HFF-Myc (cell line): ENCODE results near the gene BANK1.

Experiments used
- DNase-seq: peaks from one replicate; pipeline ENCODE4 v3.0.0-alpha.2; 2011; ENCODE audit warnings: low read depth; ENCODE audit errors: extremely low read depth
- H3K4me3 ChIP-seq: replicated peaks from 2 replicates; pipeline ENCODE4 v1.5.1; 2011; ENCODE audit warnings: low read depth, mild to moderate bottlenecking, control low read depth, low read length
- TF ChIP-seq, protein P1 (sequence below): IDR thresholded peaks from 2 replicates; pipeline ENCODE4 v1.5.1; 2012; ENCODE audit warnings: mild to moderate bottlenecking, low read depth, low read length, control low read depth; ENCODE audit errors: missing control alignments

The BANK1 gene

DNA sequence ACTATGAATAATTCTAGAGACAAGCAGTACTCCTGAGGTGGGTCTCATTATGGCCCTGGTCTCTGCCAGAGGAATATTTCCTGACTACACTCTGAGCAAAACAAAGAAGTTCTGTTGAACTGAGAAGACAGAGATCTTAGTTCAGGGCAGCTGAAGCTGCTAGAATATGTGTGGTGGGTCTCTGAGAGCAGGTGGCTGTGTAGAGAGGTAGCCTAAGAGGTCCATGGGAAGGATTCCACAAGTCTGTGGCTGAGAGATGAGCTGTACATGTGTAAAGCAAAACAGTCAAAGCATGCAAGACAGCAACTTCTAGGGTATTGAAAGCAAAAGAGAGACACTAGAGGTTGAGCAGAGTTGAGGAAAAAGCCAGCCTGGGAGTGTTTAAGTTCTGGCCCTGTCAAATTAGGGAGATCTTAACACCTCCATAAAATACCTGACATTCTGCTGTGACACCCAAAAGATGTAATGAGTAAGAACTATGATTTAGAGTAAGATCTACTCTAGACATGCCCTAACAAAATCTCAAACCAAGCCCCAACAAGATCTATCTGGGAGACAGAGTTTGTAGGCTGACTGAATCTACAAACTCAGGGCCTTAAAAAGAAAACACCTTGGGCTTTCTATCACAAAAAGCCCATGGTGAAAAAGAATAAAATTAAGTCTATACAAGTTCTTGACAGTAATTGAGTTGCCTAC is 274.4 kb downstream of the BANK1 start:
- H3K4me3 ChIP-seq, result no peak overlapping the region
- TF ChIP-seq, protein P1, sequence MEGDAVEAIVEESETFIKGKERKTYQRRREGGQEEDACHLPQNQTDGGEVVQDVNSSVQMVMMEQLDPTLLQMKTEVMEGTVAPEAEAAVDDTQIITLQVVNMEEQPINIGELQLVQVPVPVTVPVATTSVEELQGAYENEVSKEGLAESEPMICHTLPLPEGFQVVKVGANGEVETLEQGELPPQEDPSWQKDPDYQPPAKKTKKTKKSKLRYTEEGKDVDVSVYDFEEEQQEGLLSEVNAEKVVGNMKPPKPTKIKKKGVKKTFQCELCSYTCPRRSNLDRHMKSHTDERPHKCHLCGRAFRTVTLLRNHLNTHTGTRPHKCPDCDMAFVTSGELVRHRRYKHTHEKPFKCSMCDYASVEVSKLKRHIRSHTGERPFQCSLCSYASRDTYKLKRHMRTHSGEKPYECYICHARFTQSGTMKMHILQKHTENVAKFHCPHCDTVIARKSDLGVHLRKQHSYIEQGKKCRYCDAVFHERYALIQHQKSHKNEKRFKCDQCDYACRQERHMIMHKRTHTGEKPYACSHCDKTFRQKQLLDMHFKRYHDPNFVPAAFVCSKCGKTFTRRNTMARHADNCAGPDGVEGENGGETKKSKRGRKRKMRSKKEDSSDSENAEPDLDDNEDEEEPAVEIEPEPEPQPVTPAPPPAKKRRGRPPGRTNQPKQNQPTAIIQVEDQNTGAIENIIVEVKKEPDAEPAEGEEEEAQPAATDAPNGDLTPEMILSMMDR, result no peak
- DNase-seq, result no peak

DNA sequence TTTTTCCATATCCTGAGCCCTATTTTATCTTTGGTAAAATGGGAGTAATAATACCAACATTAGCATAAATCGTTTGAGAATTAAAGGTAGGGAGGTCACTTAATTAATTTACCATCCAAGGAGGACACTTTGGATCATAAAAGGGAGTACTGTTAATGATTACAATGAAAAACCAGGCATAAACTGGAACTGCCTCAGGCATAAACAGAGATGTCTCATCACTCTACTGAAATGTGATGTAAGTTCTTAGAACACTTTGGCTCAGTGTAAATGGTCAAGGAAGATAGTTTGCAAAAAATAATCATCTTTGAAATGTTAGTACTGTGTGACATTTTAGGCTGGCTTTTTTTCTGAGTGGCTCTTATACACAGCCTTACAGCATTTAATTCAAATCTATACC is 286.1 kb downstream of the BANK1 start:
- TF ChIP-seq, protein P1, result no peak
- no peak overlapping the region for H3K4me3 ChIP-seq
- DNase-seq, result no peak

DNA sequence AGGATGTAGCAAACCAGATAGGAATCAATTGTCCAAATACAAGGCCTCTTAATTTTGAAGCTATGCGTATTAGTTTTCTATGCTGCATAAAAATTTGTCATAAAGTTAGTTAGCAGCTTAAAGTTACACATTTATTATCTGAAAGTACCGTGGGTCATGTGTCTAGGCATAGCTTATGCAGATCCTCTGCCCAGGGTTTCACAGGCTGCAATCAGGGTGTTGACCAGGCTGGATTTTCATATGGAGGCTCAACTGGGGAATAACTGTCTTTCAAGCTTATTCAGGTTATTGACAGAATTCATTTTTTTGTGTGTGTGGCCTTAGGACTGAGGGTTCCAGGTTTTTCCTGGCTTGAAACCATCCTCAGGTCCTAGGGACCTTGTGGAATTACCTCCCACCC is 289.7 kb downstream of the BANK1 start:
- no peak for DNase-seq
- no peak overlapping the region for H3K4me3 ChIP-seq
- TF ChIP-seq, protein P1, result no peak

DNA sequence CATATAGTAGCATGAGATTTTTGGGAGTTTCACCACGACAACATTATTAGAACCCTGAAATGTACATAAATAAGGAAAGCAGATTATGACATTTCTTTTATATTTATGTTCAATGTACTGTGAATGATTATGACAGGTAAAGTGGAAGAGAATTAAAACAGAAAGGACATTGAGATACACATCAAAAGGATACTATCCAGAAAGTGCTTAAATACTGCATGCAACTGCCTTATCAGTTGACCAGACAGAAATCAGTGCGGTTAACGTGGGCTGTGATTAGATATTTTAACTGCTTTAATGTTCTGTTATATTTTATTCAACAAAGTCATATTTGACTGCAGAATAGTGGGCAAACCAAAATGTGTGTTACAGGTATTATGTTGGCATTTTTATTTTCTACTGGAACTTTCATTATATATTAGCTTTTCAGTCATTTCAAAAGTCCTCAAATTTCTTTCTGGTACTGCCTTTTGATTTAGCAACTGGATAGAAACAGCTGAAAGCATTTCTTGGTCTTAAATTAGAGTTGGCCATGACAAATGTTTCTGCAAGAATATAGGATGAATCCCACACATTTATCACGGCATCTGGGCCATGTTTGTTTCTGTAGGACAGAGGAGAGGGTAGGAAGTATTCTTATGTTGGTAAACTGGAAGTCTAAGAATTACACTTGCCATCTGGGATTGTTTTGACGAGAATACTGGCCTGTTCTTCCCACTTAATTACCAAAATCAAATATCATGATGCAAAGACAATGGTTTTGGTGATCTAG is 299.5 kb downstream of the BANK1 start:
- H3K4me3 ChIP-seq, result no peak overlapping the region
- no peak for DNase-seq
- TF ChIP-seq, protein P1, result no peak

DNA sequence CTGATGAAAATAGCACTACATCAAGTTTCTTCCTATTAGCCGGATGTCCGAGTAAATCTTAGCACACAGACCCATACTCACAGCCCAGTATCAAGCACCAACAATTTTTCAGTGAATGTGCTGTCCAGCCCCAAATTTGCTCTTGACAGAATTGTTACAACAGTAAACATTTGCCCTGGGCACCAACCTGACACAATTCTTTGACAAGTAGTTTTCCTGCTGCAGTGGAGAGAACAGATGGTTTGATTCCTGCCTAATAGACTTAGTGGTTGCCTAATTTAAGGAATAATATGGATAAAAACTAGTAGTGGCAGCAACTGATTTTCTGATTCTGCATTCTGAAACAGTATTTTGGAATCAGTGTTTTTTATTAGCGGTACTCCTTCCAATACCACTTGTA is 301.1 kb downstream of the BANK1 start:
- H3K4me3 ChIP-seq, result no peak overlapping the region
- no peak for DNase-seq
- TF ChIP-seq, protein P1, result no peak

DNA sequence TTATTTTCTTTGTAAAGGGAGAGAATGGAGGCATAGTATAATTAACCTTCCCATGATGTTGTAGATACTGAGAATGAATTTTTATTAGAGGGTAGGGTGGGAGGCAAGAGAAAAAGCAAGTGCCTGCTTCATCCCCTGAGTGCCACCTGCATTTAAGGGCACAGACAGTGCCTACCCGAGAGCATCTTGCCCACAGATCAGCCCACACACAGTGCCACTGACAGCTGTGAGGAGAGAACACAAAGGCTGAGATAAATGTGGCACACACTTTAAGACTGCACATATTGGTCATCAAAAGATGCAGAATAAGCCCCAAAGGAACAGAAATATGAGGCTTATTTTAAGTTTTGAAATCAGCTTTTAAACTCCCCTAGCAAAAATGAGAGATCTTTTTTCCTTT is 304.0 kb downstream of the BANK1 start:
- no peak for DNase-seq
- no peak overlapping the region for H3K4me3 ChIP-seq
- TF ChIP-seq, protein P1, result no peak
